Karpas-422 (cell line): ENCODE data around the gene FOXK1. TPM values are rescaled to one million over a fixed set of nuclear protein-coding genes. Genes with fewer than 3 reads are reported as not detected.
"Not testable (repeated sequence)": the region's sequence is repeated elsewhere in the genome, so short reads cannot be mapped to it uniquely, and the experiment has no call there.

ENCODE experiments used
- DNase-seq: peaks from one replicate; pipeline ENCODE4 v3.0.0-alpha.2; 2015
- H2AFZ ChIP-seq: fragments of 200-600 bp; sonication (generic); 2 replicates; pipeline ENCODE4 v1.6.1; 2014; ENCODE audit warnings: antibody characterized with exemption, low read length, mixed read lengths
- H3K27ac ChIP-seq: fragments of 200-600 bp; sonication (generic); 2 replicates; pipeline ENCODE4 v1.5.1; 2014; ENCODE audit warnings: mild to moderate bottlenecking, low read length, moderate library complexity
- H3K27me3 ChIP-seq: fragments of 200-600 bp; sonication (generic); 2 replicates; pipeline ENCODE4 v1.6.1; 2014; ENCODE audit warnings: low read length, mixed read lengths
- H3K36me3 ChIP-seq: fragments of 200-600 bp; sonication (generic); 2 replicates; pipeline ENCODE4 v1.6.1; 2014; ENCODE audit warnings: low read length, mixed read lengths; ENCODE audit not compliant: insufficient read depth
- H3K4me1 ChIP-seq: fragments of 200-600 bp; sonication (generic); 2 replicates; pipeline ENCODE4 v1.6.1; 2014; ENCODE audit warnings: mild to moderate bottlenecking, low read length, mixed read lengths
- H3K4me2 ChIP-seq: fragments of 200-600 bp; sonication (generic); 2 replicates; pipeline ENCODE4 v1.6.1; 2014; ENCODE audit warnings: low read length, low read depth, mild to moderate bottlenecking; ENCODE audit not compliant: poor library complexity, severe bottlenecking
- H3K4me3 ChIP-seq: fragments of 200-600 bp; sonication (generic); 2 replicates; pipeline ENCODE4 v1.5.1; 2014; ENCODE audit warnings: mild to moderate bottlenecking, antibody characterized with exemption, low read length, mixed read lengths
- H3K79me2 ChIP-seq: fragments of 200-600 bp; sonication (generic); 2 replicates; pipeline ENCODE4 v1.6.1; 2014; ENCODE audit warnings: mild to moderate bottlenecking, low read length, mixed read lengths
- H3K9ac ChIP-seq: fragments of 200-600 bp; sonication (generic); 2 replicates; pipeline ENCODE4 v1.6.0; 2014; ENCODE audit warnings: low read length
- H3K9me2 ChIP-seq: fragments of 200-600 bp; sonication (generic), shearing (Covaris generic); replicated peaks from 2 replicates; pipeline ENCODE4 v1.6.0; 2014; ENCODE audit warnings: mild to moderate bottlenecking, low read length, moderate library complexity; ENCODE audit not compliant: insufficient read depth
- H3K9me3 ChIP-seq: fragments of 300-700, 200-600 bp; sonication (generic); 2 replicates; pipeline ENCODE4 v1.6.1; 2014; ENCODE audit warnings: low read length, mixed read lengths
- H4K20me1 ChIP-seq: fragments of 200-600 bp; sonication (generic); 2 replicates; pipeline ENCODE4 v1.6.1; 2014; ENCODE audit warnings: mild to moderate bottlenecking, antibody characterized with exemption, low read length, low read depth; ENCODE audit not compliant: insufficient read depth
- total RNA-seq: library from RNA; depleted of rRNA; stranded (reverse); fragments of >200 nt; shearing (Covaris generic); gene quantifications from 2 replicates; pipeline ENCODE4 v1.2.3, GENCODE V29; 2014; ENCODE audit warnings: low replicate concordance

Gene FOXK1
- total RNA-seq, 1 experiment from 2014 or later, result 20.3 TPM

DNA sequence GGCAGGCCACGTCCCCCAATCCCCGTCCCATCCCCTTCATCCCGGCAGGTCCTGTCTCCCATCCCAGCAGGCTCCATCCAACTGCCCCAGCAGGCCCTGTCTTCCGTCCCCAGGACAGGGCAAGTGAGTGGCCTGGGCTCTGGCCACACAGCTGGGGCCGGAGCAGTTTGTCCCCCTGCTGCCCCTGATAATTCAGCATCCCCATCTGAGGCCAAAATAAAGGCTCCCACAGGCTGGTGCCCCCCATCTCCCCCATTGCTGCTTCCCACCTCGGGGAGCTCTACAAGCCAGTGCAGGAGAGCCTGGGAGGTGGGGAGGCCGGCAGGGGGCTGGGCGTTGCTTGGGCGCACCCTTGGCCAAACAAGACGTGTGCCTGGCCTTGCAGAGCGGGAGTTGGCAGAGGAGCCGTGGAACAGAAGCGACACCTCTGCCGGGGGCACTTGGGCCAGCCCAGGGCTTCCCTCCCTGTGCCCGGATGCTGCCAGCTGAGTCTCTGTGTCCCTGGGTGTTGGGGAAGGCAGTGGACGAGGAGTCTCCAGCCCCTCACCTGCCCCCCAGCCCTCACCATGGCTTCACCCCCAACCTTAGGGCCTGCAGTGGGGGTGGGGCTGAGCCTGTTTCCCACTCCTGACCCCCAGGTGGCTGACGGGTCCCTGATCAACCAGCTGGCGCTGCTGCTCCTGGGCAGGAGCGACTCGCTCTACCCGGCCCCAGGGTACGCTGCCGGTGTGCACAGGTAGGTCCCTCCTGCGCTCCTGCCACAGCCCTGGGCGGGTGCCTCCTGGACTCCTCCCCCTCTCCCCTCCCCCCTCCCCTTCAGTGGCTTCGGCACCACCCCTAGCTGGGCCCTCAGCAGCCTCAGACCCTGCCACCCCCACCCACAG, 107.3 kb downstream of the FOXK1 start:
- H3K36me3 ChIP-seq, result no peaks in the 10 kb centered on the region
- H3K9me3 ChIP-seq, result no peaks in the 10 kb centered on the region
- 0 out of 2 replicates have a peak, but pooled peaks cover 3% of the 10 kb centered on the region for H4K20me1 ChIP-seq
- H3K79me2 ChIP-seq, result no peaks in the 10 kb centered on the region
- H3K4me3 ChIP-seq, result no peak overlapping the region
- no peaks in the 10 kb centered on the region for H3K27me3 ChIP-seq
- no peaks in the 10 kb centered on the region for H3K9me2 ChIP-seq
- H2AFZ ChIP-seq, result no peak overlapping the region
- DNase-seq, result no peak
- no peaks in the 10 kb centered on the region for H3K4me1 ChIP-seq
- no peak overlapping the region for H3K9ac ChIP-seq
- H3K27ac ChIP-seq, result no peak overlapping the region
- no peak overlapping the region for H3K4me2 ChIP-seq

DNA sequence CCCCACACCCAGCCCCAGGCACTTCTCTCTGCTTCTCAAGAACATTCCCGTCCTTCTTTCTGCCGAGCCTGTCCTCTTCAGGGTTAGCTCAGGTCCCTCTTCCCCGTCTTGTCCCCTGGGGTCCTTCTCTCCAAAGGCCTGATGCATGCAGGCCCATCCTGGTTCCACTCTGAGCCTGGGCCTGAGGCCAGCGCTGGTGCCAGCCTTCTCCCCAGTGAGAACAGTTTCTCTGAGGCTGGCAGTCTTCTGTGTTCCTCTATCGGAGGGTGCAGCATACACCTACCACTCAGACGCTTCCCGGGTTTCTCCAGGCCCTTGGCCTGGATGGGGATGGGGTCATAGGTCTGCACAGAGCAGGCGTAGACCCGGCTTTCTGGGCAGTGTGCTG, 108.0 kb downstream of the FOXK1 start:
- no peaks in the 10 kb centered on the region for H3K79me2 ChIP-seq
- H3K9me2 ChIP-seq, result no peaks in the 10 kb centered on the region
- H3K4me2 ChIP-seq, result no peak overlapping the region
- no peaks in the 10 kb centered on the region for H3K27me3 ChIP-seq
- H3K4me1 ChIP-seq, result no peaks in the 10 kb centered on the region
- no peak overlapping the region for H3K9ac ChIP-seq
- 0 out of 2 replicates have a peak, but pooled peaks cover 3% of the 10 kb centered on the region for H4K20me1 ChIP-seq
- no peak for DNase-seq
- H3K9me3 ChIP-seq, result no peaks in the 10 kb centered on the region
- no peak overlapping the region for H2AFZ ChIP-seq
- H3K27ac ChIP-seq, result no peak overlapping the region
- no peaks in the 10 kb centered on the region for H3K36me3 ChIP-seq
- H3K4me3 ChIP-seq, result no peak overlapping the region

DNA sequence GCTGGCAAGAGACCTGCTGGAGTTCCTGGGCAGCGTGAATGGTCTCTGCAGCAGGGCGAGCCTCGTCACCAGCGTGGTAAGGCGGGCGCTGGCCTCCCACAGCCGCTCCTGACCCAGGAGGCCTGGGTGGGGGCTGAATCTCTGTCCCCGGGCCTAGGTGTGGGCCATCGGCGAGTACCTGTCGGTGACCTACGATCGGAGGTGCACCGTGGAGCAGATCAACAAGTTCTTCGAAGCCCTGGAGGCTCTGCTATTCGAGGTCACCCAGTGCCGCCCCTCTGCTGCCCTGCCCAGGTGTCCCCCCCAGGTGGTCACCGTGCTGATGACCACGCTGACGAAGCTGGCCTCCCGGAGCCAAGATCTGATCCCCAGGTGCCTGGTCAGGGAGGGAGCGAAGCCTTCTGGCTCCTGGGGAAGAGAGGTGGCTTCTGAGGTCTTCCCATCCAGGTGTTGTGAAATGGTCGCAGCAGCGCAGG, 108.5 kb downstream of the FOXK1 start:
- Histone ChIP-seq H3K36me3 (no peaks in the 10 kb centered on the region), H3K4me1 (no peaks in the 10 kb centered on the region), H3K79me2 (no peaks in the 10 kb centered on the region), H3K9me2 (no peaks in the 10 kb centered on the region), H3K9ac (no peak overlapping the region), H3K9me3 (no peaks in the 10 kb centered on the region), H3K4me3 (no peak overlapping the region), H3K4me2 (no peak overlapping the region), H2AFZ (no peak overlapping the region), H4K20me1 (0 out of 2 replicates have a peak, but pooled peaks cover 3% of the 10 kb centered on the region), H3K27me3 (no peaks in the 10 kb centered on the region), H3K27ac (no peak overlapping the region)
- DNase-seq, result no peak

DNA sequence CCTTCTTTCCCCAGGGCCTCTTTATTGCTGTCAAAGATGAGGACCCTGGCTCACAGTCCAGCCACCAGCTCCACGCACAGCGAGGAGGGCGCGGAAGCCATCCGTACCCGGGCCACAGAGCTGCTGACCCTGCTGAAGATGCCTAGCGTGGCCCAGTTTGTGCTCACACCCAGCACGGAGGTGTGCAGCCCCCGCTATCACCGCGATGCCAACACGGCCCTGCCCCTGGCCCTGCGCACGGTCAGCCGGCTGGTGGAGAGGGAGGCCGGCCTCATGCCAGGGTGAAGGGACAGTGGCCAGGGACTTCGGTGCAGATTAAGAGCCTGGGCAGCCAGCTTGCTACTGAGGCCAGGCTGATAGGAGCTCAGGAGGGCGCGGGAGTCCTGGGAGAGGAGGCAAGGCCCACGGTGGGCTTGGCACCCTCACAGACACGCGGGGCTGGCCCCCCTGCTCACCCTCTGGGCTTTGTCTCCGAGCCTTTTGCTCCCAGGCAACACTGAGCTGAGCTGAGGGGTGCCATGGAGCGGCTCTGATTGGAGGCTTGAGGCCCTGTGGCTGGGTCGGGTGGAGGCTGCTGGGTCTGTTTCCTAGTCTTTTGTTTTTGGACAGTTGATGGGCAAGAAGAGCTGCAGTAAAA, 109.1 kb downstream of the FOXK1 start:
- Histone ChIP-seq H3K4me2 (no peak overlapping the region), H3K36me3 (no peaks in the 10 kb centered on the region), H3K27ac (no peak overlapping the region)

DNA sequence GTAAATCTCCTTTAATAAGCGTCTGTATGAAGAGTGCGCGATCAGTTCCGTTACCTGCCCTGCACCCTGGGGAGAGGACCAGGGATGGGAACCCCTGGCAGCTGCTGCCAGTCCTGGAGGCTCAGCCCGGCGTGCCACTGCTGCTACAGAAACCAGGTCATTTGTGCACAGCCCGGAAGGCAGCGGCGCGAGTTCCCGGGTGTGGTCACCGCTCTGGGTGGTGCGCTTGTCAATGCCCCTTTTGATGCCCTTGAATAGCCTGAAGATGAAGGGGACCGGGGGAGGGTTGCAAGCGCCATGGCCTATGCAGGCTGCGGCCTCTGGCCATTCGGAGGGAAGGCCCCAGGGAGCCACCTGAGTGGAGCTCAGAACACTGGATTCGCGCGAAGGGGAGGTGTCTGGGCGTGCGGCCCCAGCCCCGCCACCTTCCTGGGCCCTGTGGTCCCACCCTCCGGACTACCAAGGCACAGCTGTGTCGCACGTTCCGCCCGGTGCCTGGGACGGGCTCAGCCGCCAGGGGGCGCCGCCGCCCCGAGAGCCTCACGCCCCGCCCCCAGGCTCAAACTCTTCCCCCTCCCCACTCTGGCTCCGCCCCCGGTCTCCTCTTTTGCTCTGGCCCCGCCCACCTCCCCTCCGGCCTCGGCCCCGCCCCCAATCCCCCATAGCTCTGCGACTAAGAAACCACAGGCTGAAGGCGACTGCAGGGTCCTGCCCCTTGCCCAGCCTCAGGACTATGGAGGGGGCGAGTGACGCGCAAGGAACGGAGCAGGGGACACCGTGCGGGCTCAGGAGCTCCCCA, 109.8 kb downstream of the FOXK1 start:
- H3K4me1 ChIP-seq, result no peaks in the 10 kb centered on the region
- H3K4me3 ChIP-seq, result no peak overlapping the region
- no peaks in the 10 kb centered on the region for H3K79me2 ChIP-seq
- H2AFZ ChIP-seq, result no peak overlapping the region
- no peaks in the 10 kb centered on the region for H3K9me2 ChIP-seq
- no peak overlapping the region for H3K4me2 ChIP-seq
- no peaks in the 10 kb centered on the region for H4K20me1 ChIP-seq
- no peak overlapping the region for H3K9ac ChIP-seq
- H3K27ac ChIP-seq, result no peak overlapping the region
- H3K27me3 ChIP-seq, result no peaks in the 10 kb centered on the region
- peak; percentile 66 for DNase-seq
- H3K9me3 ChIP-seq, result no peaks in the 10 kb centered on the region
- H3K36me3 ChIP-seq, result no peaks in the 10 kb centered on the region

More for the DNA sequence above, 109.1 kb downstream of the FOXK1 start:
- Histone ChIP-seq H3K4me3 (no peak overlapping the region), H3K27me3 (no peaks in the 10 kb centered on the region), H2AFZ (no peak overlapping the region), H3K4me1 (no peaks in the 10 kb centered on the region), H3K9me2 (no peaks in the 10 kb centered on the region), H3K79me2 (no peaks in the 10 kb centered on the region), H3K9me3 (no peaks in the 10 kb centered on the region), H4K20me1 (no peaks in the 10 kb centered on the region), H3K9ac (no peak overlapping the region)
- no peak for DNase-seq

DNA sequence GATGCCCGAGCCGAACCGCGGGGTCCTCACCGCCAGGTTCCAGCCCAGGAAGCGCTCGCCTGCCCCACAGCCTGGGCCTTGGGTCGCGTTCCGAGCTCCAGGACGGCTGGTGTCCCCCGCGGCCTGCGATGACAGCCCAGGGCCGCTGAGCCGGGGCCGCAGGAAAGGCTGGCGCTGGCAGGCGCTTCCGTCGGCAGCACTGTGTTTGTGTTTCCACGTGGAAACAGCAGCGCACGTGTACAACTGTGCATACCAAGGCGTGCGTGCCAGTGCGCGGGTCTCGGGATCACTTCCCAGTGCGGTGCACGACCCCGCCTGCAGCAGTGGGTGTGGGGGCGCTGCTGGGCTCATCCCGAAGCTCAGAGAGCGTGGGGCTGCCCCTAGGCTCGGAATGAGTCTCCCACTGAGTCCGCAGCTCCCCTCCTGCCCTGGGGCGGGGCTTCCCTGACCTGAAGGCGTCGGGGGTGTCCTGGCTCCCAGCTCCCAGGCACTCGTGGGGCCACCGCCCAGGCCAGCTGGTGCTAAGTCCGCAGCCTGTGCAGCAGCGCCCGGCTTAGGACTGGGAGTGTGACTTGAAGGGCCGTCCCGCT, 110.5 kb downstream of the FOXK1 start:
- Histone ChIP-seq H2AFZ (no peak overlapping the region), H3K4me3 (no peak overlapping the region), H3K36me3 (no peaks in the 10 kb centered on the region), H3K27ac (no peak overlapping the region), H3K4me1 (no peaks in the 10 kb centered on the region), H3K27me3 (no peaks in the 10 kb centered on the region), H3K79me2 (no peaks in the 10 kb centered on the region), H4K20me1 (no peaks in the 10 kb centered on the region), H3K9me2 (no peaks in the 10 kb centered on the region), H3K9ac (no peak overlapping the region), H3K9me3 (no peaks in the 10 kb centered on the region), H3K4me2 (no peak overlapping the region)
- DNase-seq, result no peak

DNA sequence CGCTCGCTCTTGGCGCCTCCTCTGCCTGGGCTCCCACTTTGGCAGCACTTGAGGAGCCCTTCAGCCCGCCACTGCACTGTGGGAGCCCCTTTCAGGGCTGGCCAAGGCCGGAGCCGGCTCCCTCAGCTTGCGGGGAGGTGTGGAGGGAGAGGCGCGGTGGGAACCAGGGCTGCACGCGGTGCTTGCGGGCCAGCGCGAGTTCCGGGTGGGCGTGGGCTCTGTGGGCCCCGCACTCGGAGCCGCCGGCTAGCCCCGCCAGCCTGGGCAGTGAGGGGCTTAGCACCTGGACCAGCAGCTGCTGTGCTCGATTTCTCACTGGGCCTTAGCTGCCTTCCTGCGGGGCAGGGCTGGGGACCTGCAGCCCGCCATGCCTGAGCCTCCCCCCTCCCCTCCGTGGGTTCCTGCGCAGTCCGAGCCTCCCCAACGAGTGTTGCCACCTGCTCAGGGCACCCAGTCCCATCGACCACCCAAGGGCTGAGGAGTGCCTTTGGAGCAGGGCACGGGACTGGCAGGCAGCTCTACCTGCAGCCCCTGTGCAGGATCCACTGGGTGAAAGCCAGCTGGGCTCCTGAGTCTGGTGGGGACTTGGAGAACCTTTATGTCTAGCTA, 111.4 kb downstream of the FOXK1 start:
- H3K4me1 ChIP-seq, result not testable (repeated sequence)

More for the DNA sequence above, 111.4 kb downstream of the FOXK1 start:
- not testable (repeated sequence) for H3K9me2 ChIP-seq, H3K36me3 ChIP-seq, DNase-seq, H3K27me3 ChIP-seq, H3K9ac ChIP-seq, H3K79me2 ChIP-seq, H2AFZ ChIP-seq, H3K4me2 ChIP-seq, H3K9me3 ChIP-seq, H4K20me1 ChIP-seq, H3K27ac ChIP-seq, H3K4me3 ChIP-seq
